ENCODE data around the gene AIMP2.

DNA sequence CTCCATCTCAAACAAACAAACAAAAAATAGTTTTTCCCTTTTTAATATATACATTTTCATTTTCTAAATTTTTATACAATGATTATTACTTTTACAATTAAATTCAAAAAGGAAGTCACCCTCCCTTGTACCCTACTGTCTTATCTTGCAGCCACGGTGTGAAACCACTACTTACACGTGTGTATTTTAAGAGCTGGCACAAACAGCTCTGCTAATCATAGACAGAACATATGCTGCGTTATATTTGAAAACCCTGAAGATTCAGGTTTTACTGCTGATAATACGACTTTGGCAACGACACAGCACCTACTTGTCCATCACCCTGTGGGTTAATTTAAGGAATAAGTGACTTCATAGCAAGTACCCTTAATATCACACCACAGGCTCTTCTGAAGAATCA lies 23.1 kb downstream of the AIMP2 start:
- TF ChIP-seq CTCF (IDR thresholded peaks at IDR 0.05) (no peak), EP300 (IDR thresholded peaks at IDR 0.05) (no peak), POLR2A (IDR thresholded peaks at IDR 0.05) (no peak)
